ENCODE measurements around the gene ZNF316. TPM values are rescaled to one million over a fixed set of nuclear protein-coding genes. Genes with fewer than 3 reads are reported as not detected.

The ZNF316 gene
- total RNA-seq, 4 donors from 2014 or later, result 15.6 to 39.5 (median 27.3) TPM

- H3K36me3 ChIP-seq, result no peaks in the 10 kb centered on the region
- peaks cover 0 to 4% of the 10 kb centered on the region in 2 donors for H3K4me1 ChIP-seq
- no peaks in the 10 kb centered on the region for H3K27me3 ChIP-seq
- no peaks in the 10 kb centered on the region for H3K9me3 ChIP-seq
- intact Hi-C loops (cut with DNase I; ENCODE audit: low total_unique reads), result no loop called here
- peak overlapping the region; percentile 50 to 71 for H3K4me3 ChIP-seq
- DNase-seq, result no peak
- TF ChIP-seq CTCF (IDR thresholded peaks at IDR 0.05) (no peak), POLR2A (IDR thresholded peaks at IDR 0.05) (no peak)
- peak overlapping the region; percentile 66 to 85 for H3K27ac ChIP-seq
Measured at GRCh38 chr7:6590645-6591110, 46.4 kb upstream of the ZNF316 start.

GRCh38 chr7:6600093-6600492 lies 37.0 kb upstream of the ZNF316 start:
- Histone ChIP-seq H3K9me3 (no peaks in the 10 kb centered on the region), H3K27ac (no peak overlapping the region), H3K4me1 (no peaks in the 10 kb centered on the region), H3K27me3 (no peaks in the 10 kb centered on the region), H3K36me3 (no peaks in the 10 kb centered on the region), H3K4me3 (no peak overlapping the region)
- intact Hi-C loops (cut with DNase I; ENCODE audit: low total_unique reads), result no loop called here
- no peak for DNase-seq
- no peak for TF ChIP-seq CTCF (IDR thresholded peaks at IDR 0.05)
- TF ChIP-seq POLR2A (IDR thresholded peaks at IDR 0.05), result no peak

- no peaks in the 10 kb centered on the region for H3K9me3 ChIP-seq
- no peaks in the 10 kb centered on the region for H3K4me1 ChIP-seq
- H3K36me3 ChIP-seq, result no peaks in the 10 kb centered on the region
- intact Hi-C loops (cut with DNase I; ENCODE audit: low total_unique reads), result no loop called here
- H3K4me3 ChIP-seq, result no peak overlapping the region
- TF ChIP-seq POLR2A (IDR thresholded peaks at IDR 0.05) (no peak), CTCF (IDR thresholded peaks at IDR 0.05) (no peak)
- no peaks in the 10 kb centered on the region for H3K27me3 ChIP-seq
- DNase-seq, result no peak
- no peak overlapping the region for H3K27ac ChIP-seq
Measured at GRCh38 chr7:6604458-6604857, 32.7 kb upstream of the ZNF316 start.

GRCh38 chr7:6606866-6607583 lies 30.1 kb upstream of the ZNF316 start:
- H3K9me3 ChIP-seq, result no peaks in the 10 kb centered on the region
- H3K4me1 ChIP-seq, result no peaks in the 10 kb centered on the region
- intact Hi-C loops (cut with DNase I; ENCODE audit: low total_unique reads), result no loop called here
- H3K27me3 ChIP-seq, result no peaks in the 10 kb centered on the region
- no peaks in the 10 kb centered on the region for H3K36me3 ChIP-seq
- DNase-seq, result no peak
- H3K4me3 ChIP-seq, result no peak overlapping the region
- H3K27ac ChIP-seq, result no peak overlapping the region
- TF ChIP-seq CTCF (IDR thresholded peaks at IDR 0.05), result no peak
- TF ChIP-seq POLR2A (IDR thresholded peaks at IDR 0.05), result no peak

DNA sequence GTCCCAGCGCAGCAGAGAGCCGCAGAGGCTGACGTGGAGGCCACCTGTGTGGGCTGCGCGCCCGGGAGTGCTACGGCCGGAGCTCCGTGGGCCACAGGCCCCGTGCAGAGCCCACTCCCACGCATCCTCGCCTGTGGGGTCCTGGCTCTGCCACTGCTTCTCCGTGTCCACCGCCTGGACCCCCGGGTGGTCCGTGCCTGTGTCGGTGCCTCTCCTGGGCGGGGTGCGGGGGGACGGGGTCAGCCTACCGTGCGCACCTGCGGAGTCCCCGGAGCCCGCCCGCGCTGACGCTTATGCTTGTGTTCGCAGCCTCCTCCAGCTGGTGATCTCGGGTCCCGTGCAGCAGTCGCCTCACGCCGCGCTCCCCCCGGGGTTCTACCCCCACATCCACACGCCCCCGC lies 29.5 kb upstream of the ZNF316 start:
- intact Hi-C loops (cut with DNase I; ENCODE audit: low total_unique reads), result no loop called here
- Histone ChIP-seq H3K4me3 (no peak overlapping the region), H3K36me3 (no peaks in the 10 kb centered on the region), H3K27me3 (no peaks in the 10 kb centered on the region), H3K9me3 (no peaks in the 10 kb centered on the region), H3K4me1 (no peaks in the 10 kb centered on the region), H3K27ac (no peak overlapping the region)
- TF ChIP-seq POLR2A (IDR thresholded peaks at IDR 0.05) (no peak), CTCF (IDR thresholded peaks at IDR 0.05) (no peak)
- DNase-seq, result no peak
